HepG2 (cell line): ENCODE data around the gene PHTF2.

Experiments used
- CTCF ChIP-seq: sonication (generic); formaldehyde crosslinking; IDR thresholded peaks from 2 replicates; pipeline ENCODE4 v1.5.0; 2020; ENCODE audit warnings: mild to moderate bottlenecking, missing genetic modification reagents, moderate library complexity
- MEF2D ChIP-seq: sonication (generic); formaldehyde crosslinking; IDR thresholded peaks from 2 replicates; pipeline ENCODE4 v1.5.1; 2020; ENCODE audit warnings: mild to moderate bottlenecking, missing genetic modification reagents
- SP2 ChIP-seq: sonication (generic); formaldehyde crosslinking; IDR thresholded peaks from 2 replicates; pipeline ENCODE4 v1.5.1; 2020; ENCODE audit warnings: mild to moderate bottlenecking, missing genetic modification reagents
- ZBTB21 ChIP-seq: sonication (generic); formaldehyde crosslinking; IDR thresholded peaks from 2 replicates; pipeline ENCODE4 v1.4.0; 2020; ENCODE audit warnings: missing genetic modification reagents
- ZNF260 ChIP-seq: sonication (generic); formaldehyde crosslinking; IDR thresholded peaks from 2 replicates; pipeline ENCODE4 v1.4.0; 2020; ENCODE audit warnings: missing genetic modification reagents, low read depth, mild to moderate bottlenecking, borderline replicate concordance
- ZNF431 ChIP-seq: sonication (generic); formaldehyde crosslinking; IDR thresholded peaks from 2 replicates; pipeline ENCODE4 v1.9.0; 2022; ENCODE audit warnings: missing genetic modification reagents, low read depth, mild to moderate bottlenecking, borderline replicate concordance
- ZNF576 ChIP-seq: sonication (generic); formaldehyde crosslinking; IDR thresholded peaks from 2 replicates; pipeline ENCODE4 v1.4.0; 2020; ENCODE audit warnings: mild to moderate bottlenecking, missing genetic modification reagents
- TF ChIP-seq, protein P1 (sequence below): sonication (generic); formaldehyde crosslinking; IDR thresholded peaks from 2 replicates; pipeline ENCODE4 v1.4.0; 2020; ENCODE audit warnings: missing genetic modification reagents

DNA sequence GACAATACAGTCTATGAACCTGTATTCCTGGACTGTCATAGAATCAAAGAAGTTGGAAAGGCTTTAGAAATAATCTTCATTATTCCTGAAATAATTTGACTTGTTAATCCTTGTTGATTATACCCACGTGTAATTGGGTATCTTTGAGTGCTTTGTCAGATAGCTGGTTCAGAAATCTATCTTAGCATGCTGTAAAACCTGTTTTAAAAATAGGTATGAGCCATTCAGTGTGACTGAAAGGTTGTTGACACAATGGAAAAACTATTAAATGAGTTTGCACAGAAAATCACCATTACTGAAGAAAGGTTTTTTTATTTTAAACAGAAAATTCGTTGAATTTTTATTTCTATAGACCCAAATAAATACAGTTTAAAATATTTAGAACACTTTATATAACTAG lies 38.7 kb downstream of the PHTF2 start:
- no peak for TF ChIP-seq SP2
- TF ChIP-seq MEF2D, result no peak
- TF ChIP-seq ZNF431 (CRISPR knock-in tag), result no peak
- TF ChIP-seq ZBTB21 (CRISPR knock-in tag), result no peak
- TF ChIP-seq, protein P1, sequence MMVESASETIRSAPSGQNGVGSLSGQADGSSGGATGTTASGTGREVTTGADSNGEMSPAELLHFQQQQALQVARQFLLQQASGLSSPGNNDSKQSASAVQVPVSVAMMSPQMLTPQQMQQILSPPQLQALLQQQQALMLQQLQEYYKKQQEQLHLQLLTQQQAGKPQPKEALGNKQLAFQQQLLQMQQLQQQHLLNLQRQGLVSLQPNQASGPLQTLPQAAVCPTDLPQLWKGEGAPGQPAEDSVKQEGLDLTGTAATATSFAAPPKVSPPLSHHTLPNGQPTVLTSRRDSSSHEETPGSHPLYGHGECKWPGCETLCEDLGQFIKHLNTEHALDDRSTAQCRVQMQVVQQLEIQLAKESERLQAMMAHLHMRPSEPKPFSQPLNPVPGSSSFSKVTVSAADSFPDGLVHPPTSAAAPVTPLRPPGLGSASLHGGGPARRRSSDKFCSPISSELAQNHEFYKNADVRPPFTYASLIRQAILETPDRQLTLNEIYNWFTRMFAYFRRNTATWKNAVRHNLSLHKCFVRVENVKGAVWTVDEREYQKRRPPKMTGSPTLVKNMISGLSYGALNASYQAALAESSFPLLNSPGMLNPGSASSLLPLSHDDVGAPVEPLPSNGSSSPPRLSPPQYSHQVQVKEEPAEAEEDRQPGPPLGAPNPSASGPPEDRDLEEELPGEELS (CRISPR knock-in tag), result no peak
- TF ChIP-seq CTCF, result no peak
- TF ChIP-seq ZNF260 (CRISPR knock-in tag), result no peak
- TF ChIP-seq ZNF576 (CRISPR knock-in tag), result no peak
